ACHN (cell line): ENCODE measurements around the gene PRSS50.

Experiments
- DNase-seq: peaks from one replicate; pipeline ENCODE4 v3.0.0-alpha.2; 2015
- in situ Hi-C: cut with HindIII; loops from 2 replicates; pipeline ENCODE4 v1.10.0; 2017; ENCODE audit warnings: low sequenced_read_pairs, low pct_ligation_motif_present, low pct_unique_long_range_greater_than_20kb

Gene PRSS50

DNA sequence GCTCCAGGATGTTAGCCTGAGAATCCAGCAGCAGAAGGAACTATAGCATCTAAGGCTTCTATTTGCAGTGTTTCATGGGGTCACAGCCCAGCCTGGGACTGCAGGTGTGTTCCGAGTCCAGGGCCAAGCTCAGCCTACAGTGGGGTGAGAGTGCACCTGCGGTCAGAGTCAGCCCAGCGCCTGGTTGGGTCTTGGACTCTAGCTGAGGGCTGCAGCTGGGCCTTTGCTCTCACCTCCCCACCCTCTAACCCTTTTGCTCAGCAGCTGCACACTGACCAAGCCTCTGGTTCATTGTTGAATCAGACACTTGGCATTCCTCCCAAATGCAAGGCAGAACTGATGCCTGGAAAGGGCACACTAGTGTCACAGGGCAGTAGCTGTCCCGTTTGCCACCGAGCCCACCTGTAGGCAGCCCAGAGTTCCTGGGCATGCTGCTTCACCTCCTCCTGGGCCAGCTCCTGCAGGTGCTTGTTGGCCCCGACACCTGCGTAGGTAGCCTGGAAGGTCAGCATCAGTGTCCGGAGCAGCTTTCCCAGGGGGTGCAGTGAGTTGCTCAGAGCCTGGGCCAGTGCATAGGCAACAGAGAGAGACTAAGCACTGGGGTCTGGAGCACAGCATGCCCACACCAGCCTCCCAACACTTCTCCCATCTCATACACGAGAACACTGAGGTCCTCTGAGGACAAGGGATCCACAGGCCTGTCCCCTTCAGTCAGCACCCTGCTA lies 41.7 kb downstream of the PRSS50 start:
- in situ Hi-C loops = no loop called here
- peak; percentile 8 for DNase-seq

DNA sequence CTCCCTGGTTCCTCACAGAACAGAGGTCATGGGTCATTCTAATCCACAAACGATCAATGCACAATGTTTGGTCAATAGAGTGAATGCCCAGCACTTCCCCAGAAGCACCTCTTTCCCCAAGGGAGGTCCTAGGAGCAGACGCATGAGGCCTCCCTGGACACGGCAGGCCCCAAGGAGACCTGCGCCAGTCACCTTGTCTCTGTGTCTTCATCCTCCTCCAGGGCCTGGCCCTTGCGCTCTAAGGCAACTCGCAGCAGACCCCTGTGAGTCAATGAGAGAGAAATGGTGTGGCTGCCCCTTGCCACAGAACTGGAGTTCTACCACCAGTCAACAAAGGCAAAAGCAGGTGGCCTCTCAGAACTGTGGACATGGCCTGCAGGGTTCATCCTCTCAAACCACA lies 42.2 kb downstream of the PRSS50 start:
- in situ Hi-C loops = no loop called here
- no peak for DNase-seq

DNA sequence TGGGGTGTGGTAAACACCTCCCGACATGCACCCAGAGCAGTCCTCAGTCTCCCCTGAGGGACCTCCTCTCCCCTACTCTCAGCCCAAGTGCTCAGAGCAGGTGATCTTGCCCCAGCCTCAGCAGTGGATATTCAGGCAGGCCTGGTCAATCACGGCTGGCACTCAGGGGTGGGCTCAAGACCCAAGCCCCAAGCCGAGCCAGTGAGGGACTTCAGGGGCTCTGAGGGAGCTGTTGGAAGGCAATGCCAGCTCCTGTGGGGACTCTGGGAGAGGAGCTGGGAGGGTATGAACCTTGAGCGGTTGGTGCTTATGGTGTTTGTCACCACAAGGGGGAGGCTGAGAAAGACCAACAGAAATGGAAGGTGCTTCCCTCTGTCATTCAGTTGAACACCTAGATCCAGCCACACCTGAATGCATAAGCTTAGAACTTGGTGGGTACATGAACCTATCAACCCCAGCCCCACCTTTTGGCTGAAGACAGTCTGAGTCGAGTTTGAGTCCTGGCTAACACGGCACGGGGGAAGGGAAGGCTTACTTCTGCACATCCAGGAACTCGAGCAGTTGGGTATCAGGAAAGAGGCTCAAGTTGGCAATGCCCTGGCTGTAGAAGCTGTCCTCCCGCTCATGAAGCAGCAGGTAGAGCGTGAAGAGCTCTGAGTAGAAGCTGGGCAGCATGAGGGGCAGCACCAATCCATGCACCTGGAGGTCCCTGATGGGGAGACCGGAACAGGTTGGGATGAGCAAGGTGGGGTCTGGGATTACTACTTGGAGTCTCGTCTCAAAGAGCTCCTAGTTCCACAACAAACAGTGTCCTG lies 43.4 kb downstream of the PRSS50 start:
- peak; percentile 7 for DNase-seq
- in situ Hi-C loops = no loop called here

DNA sequence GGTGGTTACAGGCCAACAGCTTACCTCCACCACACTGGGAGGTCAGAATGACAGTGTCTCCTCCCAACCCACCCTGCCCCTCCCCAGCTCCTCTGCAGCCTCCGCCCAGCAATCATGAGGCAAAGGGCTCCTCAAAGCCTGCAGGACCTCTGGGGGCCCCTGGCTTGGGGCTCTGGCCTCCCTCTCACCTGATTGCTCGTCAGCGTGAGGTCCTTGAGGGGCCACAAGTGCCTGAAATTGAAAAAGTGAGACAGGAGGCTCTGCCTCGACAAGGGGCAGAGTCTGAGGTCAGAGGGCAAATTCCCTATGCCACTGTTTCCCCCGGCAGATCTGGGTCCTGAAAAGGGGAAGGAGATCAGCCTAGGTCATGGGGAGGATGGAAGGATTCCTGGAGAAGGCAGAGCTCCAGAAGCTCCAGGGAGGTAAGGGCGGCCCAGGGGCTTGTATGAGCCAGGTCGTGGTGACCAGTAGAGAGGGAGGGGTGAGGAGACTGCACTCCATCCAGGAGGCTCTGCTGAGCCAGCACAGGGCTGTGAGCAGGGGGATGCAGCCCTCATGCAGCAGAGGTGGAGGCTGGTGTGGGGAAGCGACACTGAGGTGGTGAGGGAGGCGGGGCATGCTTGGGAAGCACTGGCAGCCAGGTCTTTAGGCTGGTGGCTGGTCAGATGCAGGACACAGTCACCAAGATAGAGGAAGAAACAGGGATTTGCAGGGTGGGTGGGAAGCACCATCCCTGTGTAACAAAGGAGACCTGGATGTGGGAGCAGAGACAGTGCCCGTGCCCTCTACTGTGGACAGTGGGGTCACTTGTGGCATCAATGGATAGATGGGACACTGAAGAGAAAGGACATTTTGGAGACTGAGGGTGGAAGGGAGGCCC lies 44.3 kb downstream of the PRSS50 start:
- DNase-seq = no peak

DNA sequence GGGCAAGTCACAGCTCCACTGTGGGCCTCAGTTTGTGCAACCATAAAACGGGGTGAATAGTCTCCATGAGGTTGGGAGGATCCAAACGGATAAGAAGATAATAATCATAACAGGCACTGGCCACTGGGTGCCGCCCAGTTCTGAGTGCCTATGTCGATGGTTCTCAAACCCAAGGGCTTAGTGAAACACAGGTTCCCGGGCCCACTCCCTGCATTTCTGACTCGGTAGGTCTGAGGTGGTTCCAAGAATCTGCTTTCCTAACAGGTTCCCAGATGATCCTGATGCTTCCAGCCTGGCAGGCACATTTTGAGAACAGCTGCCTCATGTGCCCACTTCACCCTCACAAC lies 45.3 kb downstream of the PRSS50 start:
- in situ Hi-C loops = no loop called here
- no peak for DNase-seq

More for the DNA sequence above, 44.3 kb downstream of the PRSS50 start:
- in situ Hi-C loops = no loop called here

DNA sequence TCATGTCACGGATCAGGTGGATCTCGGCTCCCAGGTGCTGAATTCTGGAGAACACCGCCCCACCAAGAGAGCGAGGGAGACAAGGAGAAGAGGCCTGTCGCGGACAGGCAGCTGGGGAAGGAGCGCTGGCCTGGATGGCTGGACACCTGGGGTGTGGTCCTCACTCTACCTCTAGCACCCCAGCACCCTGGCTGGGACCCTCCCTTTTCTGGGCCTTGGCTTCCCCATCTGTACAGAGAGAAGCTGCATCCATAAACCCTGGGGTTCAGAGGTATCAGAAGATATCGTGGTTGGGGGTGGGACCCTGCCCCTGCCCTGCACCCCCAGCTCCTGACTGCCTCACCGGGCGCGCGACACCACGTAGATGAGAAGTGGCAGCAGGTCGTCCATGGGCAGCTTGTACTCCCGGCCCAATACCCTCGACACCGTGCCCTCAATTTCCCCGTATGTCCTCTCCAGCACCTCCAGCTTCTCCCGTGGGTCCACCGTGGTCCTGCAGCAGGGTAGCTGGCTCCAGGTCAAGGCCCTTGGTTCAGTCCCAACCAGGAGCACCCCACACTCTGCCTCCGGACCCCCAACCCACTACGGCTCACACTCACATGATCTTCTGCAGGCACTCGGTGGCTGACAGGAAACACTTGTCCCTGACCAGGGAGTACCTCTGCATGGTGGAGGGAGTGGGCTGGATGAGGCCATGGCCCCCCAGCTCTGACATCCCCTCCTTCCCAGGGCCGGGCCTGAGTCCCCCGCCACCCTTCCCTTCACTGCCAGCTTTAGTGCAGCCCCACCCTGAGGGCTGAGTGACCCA lies 45.9 kb downstream of the PRSS50 start:
- no peak for DNase-seq
- in situ Hi-C loops = no loop called here

DNA sequence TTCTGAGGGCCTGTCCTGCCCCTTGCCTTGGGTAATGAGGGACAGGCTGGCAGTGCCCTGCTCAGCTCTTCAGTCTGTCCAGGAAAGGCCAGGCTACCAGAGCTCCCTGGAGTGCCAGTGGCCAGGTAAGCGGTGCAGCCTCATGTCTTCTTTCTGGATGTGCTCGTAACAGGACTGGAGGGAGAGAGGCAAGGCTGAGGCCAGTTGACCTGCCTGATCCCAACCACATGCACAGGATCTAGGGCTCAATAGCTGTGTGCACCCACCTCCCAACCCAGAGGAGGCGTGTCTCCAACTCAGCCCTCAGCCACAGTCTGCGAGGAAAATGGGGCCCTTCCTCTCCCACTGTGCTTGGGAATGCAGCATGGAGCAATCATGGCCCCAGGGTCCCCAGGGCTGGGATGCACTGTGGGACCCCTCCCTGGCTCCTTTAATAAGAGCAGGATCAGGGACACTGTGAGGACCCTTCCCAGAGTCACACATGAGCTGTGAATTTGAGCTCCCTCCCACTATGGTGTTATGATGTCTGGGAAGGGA lies 46.7 kb downstream of the PRSS50 start:
- DNase-seq = no peak

DNA sequence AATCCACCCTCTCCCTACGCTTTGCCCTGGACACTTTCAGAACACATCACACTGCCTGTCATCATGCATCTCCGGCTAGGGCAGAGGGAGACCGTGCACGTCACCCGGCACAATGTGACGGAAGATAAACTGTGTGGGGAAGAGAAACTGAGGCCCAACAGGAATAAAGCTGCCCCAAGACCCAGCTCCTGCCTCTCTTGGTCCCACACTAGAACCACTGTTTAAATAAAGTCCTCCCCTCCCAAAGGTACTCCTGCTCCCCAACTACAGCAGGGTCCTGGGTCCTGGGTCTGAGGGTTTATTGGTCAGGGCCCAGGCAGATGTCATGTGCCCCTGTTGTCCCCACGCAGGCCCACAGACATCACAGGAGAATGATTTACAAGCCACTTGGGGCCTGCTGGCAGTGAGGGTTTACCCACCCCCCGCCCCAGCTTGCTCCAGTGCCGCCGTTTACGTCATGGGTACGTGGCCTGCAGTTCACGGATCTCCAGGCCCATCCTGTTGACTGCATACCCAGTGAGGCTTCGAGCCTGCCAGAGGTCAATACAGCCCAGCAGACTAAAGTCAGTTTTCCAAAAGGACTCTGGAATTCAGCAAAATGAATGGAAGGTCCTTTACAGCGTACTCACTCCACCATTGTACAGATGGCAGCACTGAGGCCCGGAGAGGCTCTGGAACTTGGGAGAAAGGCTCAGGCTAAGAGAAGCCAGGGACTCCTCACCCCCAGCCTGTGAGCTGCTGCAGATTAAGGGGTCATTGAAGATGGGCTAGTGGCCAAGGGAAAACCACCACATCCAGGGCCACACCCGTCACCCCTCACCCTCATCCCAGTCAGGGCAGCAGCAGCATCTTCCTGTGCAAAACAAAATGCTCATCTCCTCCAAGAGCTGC lies 47.4 kb downstream of the PRSS50 start:
- no peak for DNase-seq
- in situ Hi-C loops = no loop called here

More for the DNA sequence above, 46.7 kb downstream of the PRSS50 start:
- in situ Hi-C loops = no loop called here

DNA sequence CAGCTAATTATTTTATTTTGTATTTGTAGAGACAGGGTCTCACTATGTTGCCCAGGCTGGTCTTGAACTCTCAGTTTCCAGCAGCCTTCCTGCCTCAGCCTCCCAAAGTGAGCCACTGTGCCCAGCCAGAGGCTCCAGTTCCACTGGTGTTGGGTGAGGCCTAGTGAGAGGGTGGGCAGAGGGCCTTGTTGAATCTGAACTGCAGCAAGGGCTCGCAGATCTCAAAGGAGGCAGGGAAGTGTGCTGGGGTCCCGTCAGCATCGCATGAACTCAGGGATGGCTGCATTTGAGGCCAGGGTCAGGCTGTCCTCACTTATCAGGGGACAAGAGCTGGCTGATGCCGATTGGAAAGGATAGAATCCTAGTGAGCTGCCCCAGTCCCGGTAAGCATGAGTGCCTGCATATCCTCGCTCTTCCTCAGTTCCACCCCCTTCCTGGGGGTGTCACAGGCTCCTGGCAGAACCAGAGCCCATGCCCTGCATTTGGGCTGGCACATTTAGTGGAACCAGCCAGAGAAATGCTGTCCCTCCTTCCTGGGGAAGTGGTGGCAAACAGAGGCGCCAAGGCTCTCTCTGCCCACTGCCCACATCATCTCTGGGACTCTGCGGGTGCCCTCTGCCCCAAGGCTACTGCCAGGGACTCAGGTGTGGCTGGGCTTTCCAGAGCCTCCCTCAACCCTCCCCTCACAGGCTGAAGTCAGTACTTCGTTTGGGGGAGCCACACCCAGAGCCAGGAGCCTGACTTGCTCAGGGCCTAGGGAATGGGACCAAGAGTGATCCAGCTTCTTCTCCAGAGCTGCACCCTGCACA lies 48.3 kb downstream of the PRSS50 start:
- no peak for DNase-seq
- in situ Hi-C loops = no loop called here

DNA sequence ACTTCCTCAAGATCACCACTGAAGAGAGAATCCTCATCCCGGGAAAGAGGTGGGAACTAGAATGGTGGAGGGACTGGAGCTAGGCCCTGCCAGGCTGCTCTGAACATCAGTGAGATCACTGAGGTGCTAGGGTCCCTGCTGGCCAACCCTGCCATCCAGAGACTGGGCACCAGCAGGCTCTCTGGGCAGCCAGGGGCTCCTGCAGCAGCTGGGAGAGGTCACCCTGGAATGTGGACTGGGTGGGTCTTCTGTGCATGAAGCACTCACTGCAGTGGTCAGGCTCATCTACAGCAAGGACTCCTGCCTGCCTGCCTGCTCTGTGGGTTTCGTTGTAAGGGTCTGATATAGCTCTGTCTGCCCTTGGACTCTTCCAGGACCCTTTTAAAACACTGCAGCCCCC lies 49.1 kb downstream of the PRSS50 start:
- in situ Hi-C loops = no loop called here
- DNase-seq = no peak

DNA sequence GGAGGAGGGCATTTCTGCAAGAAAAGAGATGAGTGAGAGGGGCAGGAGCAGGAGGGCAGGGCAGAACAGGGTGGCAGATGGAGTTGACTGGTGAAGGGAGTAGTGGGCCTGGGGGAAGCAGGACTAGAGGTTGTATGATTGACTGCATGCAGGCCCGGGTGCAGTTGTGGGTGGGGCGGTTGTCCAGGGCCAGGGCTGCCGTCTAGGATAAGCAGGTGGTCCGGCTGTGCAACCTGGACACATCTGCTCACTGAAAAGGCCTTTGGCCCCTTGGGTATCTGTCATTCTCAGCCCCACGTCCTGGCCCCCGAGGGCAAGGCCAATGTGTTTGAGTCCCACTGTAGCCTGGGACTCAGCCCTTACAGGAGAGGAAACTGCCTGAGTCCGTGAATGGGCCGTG lies 49.6 kb downstream of the PRSS50 start:
- no peak for DNase-seq
- in situ Hi-C loops = no loop called here

DNA sequence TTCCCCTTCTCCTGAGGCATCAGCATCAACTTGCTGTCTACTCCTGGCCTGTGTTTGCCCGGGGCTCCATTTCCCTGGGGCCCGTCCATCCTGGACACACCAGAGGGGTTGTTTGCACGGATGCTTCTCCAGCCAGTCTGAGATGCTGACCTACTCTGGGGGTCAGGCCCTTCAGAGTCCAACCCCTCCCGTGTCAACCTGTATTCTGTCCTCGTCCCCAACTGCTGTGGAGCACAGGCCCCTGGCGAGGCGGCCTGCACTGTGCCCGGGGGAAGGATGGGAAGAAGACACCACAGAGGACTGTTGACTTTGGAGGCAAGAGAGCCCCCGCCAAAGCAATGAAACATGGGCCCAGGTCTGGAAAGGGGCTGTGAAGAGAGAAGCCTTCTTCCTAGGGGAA lies 50.0 kb downstream of the PRSS50 start:
- in situ Hi-C loops = no loop called here
- no peak for DNase-seq

DNA sequence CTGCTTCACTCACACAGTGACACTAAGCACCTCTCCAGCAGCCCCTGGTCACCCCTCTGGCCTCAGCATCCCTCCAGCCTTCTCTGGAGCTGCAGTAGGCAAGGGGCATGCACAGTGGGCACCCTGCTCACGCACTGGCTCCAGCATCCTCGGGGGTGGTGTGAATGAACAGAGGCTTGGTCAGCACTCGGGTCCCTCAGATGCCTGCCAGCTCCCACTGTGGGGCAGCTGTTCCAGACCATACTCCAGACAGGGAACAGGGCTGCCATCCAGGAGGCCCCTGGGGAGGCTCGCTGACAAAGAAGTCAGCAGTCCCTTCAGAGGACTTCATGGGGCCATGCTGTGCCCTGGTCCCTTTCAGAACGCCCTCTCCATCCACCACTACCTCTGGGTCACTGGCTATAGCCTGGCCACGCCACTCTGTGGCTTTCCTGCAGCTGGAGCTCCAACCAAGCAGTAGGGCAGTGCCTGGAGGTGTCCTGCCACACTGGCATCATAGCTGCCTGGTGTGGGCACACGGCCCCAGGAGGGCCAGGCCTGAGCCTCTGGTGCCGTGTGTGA lies 50.5 kb downstream of the PRSS50 start:
- no peak for DNase-seq
- in situ Hi-C loops = no loop called here

DNA sequence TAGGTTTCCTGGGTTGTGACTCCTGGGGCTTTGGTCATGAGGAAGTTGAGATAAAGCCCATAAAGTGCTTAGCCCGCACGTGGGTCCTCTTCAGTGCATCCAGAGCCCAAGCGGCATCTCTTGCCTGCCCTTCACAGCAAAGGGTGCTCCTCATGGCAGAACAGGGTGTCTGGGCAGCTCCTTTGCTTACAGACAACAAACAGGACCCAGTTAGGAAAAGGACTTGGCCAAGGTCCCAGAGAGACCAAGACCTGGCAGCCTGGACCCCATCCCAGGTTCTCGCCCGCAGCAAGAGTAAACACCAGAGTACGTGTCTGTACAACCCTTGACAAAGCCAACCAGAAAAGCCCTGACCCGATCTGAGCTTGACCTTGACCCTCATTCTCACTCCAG lies 51.2 kb downstream of the PRSS50 start:
- no peak for DNase-seq
- in situ Hi-C loops = no loop called here

DNA sequence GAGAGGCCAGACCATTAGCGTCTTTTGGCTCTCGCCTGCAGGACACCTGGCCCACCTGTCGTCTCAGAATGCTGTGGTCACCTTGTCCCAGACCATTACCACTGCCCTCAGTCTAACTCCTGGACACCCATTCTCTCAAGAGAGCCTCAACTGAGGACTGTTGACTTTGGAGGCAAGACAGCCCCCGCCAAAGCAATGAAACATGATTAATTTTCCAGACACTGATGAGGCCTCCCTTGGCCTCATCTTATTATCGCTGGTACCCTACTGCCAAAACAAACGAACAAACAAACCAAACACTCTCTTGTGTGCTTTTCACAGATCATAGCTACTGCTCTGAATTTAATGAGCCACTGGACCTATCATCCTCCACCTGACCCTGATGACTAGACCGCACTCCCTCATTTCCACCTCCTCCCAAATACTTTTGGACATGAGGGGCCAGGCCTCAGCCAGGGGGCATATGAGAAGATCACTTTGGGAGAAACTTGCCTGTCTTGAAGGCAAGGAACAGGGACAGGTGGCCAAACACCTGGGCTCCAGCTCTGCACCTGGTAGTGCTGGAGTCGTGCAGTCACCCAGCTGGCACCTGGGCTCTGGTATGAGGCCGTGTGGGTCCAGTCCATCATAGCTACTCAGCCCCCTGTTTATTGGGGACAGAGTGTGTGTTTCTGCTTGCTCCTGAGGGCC lies 51.8 kb downstream of the PRSS50 start:
- in situ Hi-C loops = no loop called here

More for the DNA sequence above, 51.8 kb downstream of the PRSS50 start:
- no peak for DNase-seq
